ENCODE results near the gene LRRC51.
A peak's percentile ranks its signal among the peaks of the same experiment; 100 is the strongest.

DNA sequence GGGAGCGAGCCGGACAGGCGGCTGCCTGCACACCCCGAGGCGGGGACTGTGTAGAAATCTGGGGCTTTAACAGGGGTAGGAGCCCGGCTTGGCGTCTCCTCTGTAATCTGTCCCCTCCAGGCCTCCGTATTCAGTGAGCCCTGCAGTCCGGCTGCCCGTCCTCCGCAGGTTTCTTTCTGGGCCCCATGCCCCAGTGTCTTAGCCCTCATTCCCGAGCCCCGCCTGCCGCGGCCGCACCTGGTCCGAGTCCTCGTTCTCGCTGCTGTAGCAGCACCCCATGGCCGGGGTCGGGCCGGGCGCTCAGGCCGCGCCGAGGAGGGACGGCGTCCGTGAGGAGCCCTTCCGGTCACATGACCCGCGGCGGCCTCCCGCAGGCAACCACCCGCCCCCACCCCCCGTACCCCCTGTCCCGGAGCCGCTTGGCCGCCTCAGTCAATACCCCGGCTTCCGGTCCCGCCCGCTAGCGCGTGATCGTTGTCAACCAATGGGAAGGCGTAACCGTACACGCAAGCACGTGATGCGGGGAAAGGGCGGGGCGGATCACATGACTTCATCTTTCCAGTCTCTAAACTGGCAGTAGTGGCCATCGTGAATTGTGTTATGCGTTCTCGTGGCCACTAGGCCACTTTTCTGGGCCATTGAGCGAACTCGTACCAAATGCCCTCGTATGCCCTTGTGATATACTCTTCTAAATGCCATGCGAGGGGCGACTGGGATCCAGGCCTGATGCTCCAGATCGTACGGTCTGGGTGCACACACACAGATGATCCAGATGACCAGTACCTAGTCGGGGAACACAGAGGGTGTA lies 22.5 kb downstream of the LRRC51 start, which contains the start of gene LAMTOR1:
- peak; percentile 46 to 76 for TF ChIP-seq POLR2A (IDR thresholded peaks at IDR 0.05)
- TF ChIP-seq, protein P1, sequence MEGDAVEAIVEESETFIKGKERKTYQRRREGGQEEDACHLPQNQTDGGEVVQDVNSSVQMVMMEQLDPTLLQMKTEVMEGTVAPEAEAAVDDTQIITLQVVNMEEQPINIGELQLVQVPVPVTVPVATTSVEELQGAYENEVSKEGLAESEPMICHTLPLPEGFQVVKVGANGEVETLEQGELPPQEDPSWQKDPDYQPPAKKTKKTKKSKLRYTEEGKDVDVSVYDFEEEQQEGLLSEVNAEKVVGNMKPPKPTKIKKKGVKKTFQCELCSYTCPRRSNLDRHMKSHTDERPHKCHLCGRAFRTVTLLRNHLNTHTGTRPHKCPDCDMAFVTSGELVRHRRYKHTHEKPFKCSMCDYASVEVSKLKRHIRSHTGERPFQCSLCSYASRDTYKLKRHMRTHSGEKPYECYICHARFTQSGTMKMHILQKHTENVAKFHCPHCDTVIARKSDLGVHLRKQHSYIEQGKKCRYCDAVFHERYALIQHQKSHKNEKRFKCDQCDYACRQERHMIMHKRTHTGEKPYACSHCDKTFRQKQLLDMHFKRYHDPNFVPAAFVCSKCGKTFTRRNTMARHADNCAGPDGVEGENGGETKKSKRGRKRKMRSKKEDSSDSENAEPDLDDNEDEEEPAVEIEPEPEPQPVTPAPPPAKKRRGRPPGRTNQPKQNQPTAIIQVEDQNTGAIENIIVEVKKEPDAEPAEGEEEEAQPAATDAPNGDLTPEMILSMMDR (IDR thresholded peaks at IDR 0.05): peak in 3 of 4 experiments; percentile 44 to 71 (median 44)

Measured in uterus (tissue), 2 donors.